Large intestine (tissue), 3 donors: ENCODE data around the gene ADGRL2. TPM values are rescaled to one million over a fixed set of nuclear protein-coding genes. Genes with fewer than 3 reads are reported as not detected.
"Not testable (repeated sequence)": the region's sequence is repeated elsewhere in the genome, so short reads cannot be mapped to it uniquely, and the experiment has no call there.

Experiments
- DNase-seq, 2 donors: peaks; one replicate each; pipeline versions ENCODE4 v3.0.0 to v3.0.0-alpha.2; 2013
- H3K27ac ChIP-seq: one replicate; pipeline ENCODE4 v1.5.1; 2013; ENCODE audit warnings: low read length
- H3K27me3 ChIP-seq: 2 replicates; pipeline ENCODE4 v1.6.1; 2013; ENCODE audit warnings: low read length; ENCODE audit not compliant: control insufficient read depth, insufficient read depth
- H3K36me3 ChIP-seq: 2 replicates; pipeline ENCODE4 v1.6.1; 2013; ENCODE audit warnings: low read length; ENCODE audit not compliant: control insufficient read depth, insufficient read depth
- H3K4me1 ChIP-seq: one replicate; pipeline ENCODE4 v1.6.1; 2013; ENCODE audit warnings: low read length; ENCODE audit not compliant: control insufficient read depth, insufficient read depth
- H3K4me3 ChIP-seq: one replicate; pipeline ENCODE4 v1.5.1; 2013; ENCODE audit warnings: low read length
- H3K9me3 ChIP-seq: one replicate; pipeline ENCODE4 v1.6.1; 2013; ENCODE audit warnings: mild to moderate bottlenecking, low read depth, low read length, moderate library complexity; ENCODE audit not compliant: control insufficient read depth
- WGBS: methylation state at CpG from one replicate; pipeline ENCODE4 v1.1.5; 2013; ENCODE audit warnings: low lambda C conversion rate; ENCODE audit not compliant: insufficient coverage; 5-methylcytosine and 5-hydroxymethylcytosine counted together
- polyA plus RNA-seq: library from polyadenylated mRNA; unstranded; fragments of 120-200 nt; gene quantifications from one replicate; pipeline ENCODE4 v1.2.1, GENCODE V29; 2013

The ADGRL2 gene
- polyA plus RNA-seq, 1 donor: 60.9 TPM

GRCh38 chr1:81844477-81844876 lies 43.7 kb downstream of the ADGRL2 start:
- no peak overlapping the region for H3K4me3 ChIP-seq
- peaks cover 2% of the 10 kb centered on the region for H3K36me3 ChIP-seq
- no CpG with 5 or more reads among the region's 2 CpGs for WGBS
- no peaks in the 10 kb centered on the region for H3K9me3 ChIP-seq
- DNase-seq: no peak
- no peaks in the 10 kb centered on the region for H3K27me3 ChIP-seq
- H3K4me1 ChIP-seq: no peaks in the 10 kb centered on the region
- no peak overlapping the region for H3K27ac ChIP-seq

DNA sequence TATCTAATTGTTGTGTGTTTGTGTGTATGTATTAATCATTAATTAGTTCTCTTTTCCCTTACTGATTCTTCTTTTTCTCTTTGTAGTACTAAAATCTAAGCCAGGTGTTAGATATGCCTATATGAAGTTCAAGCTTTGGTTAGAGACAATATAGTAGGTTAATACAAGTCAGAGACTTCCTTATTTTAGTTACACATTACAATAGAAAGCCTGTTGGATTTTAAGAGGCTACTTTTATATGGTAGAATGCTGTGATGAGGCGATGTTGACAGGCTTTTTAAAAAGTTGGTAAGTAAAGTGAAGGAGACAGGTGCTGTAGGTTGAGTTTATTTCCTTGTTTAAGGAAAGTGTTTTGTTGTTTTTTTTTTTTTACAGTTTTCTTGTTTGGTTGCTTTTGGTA lies 45.9 kb downstream of the ADGRL2 start:
- H3K27me3 ChIP-seq: no peaks in the 10 kb centered on the region
- H3K9me3 ChIP-seq: no peaks in the 10 kb centered on the region
- H3K4me3 ChIP-seq: no peak overlapping the region
- no CpG with 5 or more reads among the region's 1 CpG for WGBS
- H3K27ac ChIP-seq: no peak overlapping the region
- no peak for DNase-seq
- no peaks in the 10 kb centered on the region for H3K36me3 ChIP-seq
- H3K4me1 ChIP-seq: no peaks in the 10 kb centered on the region

GRCh38 chr1:81847063-81847462 lies 46.3 kb downstream of the ADGRL2 start:
- H3K9me3 ChIP-seq: no peaks in the 10 kb centered on the region
- no peak for DNase-seq
- no peak overlapping the region for H3K27ac ChIP-seq
- no peaks in the 10 kb centered on the region for H3K36me3 ChIP-seq
- WGBS: 100% methylated on average over 2 of the region's 2 CpGs
- H3K4me3 ChIP-seq: no peak overlapping the region
- no peaks in the 10 kb centered on the region for H3K27me3 ChIP-seq
- H3K4me1 ChIP-seq: no peaks in the 10 kb centered on the region

DNA sequence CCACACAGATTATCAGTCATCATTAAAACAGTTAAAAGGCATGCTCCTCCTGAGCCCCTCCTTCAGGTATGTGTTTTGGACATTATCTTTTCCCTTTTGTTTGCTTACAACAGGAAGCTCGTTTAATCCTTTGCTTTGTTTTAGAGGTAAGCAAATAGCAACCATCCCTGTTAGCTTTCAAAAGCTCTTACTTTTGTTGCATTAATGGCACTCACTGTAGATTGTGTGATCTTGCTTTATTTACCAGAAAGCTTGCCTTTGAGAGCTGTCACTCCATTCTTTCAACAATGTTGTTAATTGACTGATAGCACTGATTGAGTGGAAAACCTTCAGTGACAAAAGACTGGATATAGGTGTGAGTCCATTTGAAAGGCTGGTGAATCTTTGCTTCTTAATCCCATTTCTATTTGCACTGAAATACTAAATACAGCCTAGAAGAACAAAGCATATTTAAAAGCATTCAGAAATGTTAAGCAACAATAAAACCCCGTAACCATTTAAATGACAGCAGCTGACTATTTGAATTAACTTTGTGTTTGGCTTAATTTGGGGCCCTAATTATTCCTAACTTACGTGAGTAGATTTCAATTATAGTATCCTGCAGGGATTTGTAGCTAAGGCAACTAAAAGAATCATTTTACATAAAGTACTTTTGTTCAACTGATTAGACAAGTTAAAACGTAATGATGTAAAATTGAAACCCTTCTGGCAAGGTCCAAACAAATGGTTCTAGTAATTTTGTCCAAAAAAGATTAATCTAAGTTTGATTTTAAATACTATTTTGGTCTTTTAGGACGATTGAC lies 48.3 kb downstream of the ADGRL2 start:
- no peak overlapping the region for H3K4me3 ChIP-seq
- no peak for DNase-seq
- H3K36me3 ChIP-seq: no peaks in the 10 kb centered on the region
- no peaks in the 10 kb centered on the region for H3K9me3 ChIP-seq
- H3K4me1 ChIP-seq: no peaks in the 10 kb centered on the region
- WGBS: 81% methylated on average over 5 of the region's 5 CpGs
- H3K27me3 ChIP-seq: no peaks in the 10 kb centered on the region
- no peak overlapping the region for H3K27ac ChIP-seq

GRCh38 chr1:81850031-81850430 lies 49.3 kb downstream of the ADGRL2 start:
- WGBS: 93% methylated on average over 1 of the region's 3 CpGs
- Histone ChIP-seq H3K27me3 (no peaks in the 10 kb centered on the region), H3K4me3 (no peak overlapping the region), H3K4me1 (no peaks in the 10 kb centered on the region), H3K36me3 (no peaks in the 10 kb centered on the region), H3K9me3 (no peaks in the 10 kb centered on the region), H3K27ac (no peak overlapping the region)
- no peak for DNase-seq

GRCh38 chr1:81850495-81850894 lies 49.8 kb downstream of the ADGRL2 start:
- no peak overlapping the region for H3K4me3 ChIP-seq
- no peaks in the 10 kb centered on the region for H3K4me1 ChIP-seq
- H3K36me3 ChIP-seq: no peaks in the 10 kb centered on the region
- no peak for DNase-seq
- no peak overlapping the region for H3K27ac ChIP-seq
- no peaks in the 10 kb centered on the region for H3K9me3 ChIP-seq
- H3K27me3 ChIP-seq: no peaks in the 10 kb centered on the region

- H3K36me3 ChIP-seq: no peaks in the 10 kb centered on the region
- no peak overlapping the region for H3K27ac ChIP-seq
- no peaks in the 10 kb centered on the region for H3K27me3 ChIP-seq
- no peaks in the 10 kb centered on the region for H3K4me1 ChIP-seq
- 92% methylated on average over 2 of the region's 2 CpGs for WGBS
- H3K4me3 ChIP-seq: no peak overlapping the region
- H3K9me3 ChIP-seq: no peaks in the 10 kb centered on the region
- DNase-seq: no peak
These were observed 50.5 kb downstream of the ADGRL2 start for GRCh38 chr1:81851217-81851616.

DNA sequence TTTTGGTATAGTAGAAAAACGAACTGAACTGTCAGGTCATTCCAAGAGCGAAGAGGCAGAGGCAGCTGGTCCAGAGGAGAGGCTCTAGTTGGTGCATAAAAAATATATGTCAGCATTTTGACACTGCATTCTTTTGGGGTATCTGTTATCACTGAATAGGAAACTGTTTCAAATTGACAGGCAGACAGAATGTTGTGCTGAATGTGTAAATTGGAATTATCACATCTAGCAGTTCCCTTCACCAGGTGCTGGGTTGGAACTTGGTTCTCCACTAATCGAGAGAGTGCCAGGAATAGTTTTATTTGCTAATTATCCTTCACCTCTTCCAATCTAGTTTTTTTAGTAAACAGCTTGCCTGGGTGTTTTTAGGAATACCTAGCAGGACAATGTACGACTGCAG lies 52.2 kb downstream of the ADGRL2 start:
- 100% methylated on average over 1 of the region's 4 CpGs for WGBS
- Histone ChIP-seq H3K4me1 (no peaks in the 10 kb centered on the region), H3K4me3 (no peak overlapping the region), H3K9me3 (no peaks in the 10 kb centered on the region), H3K27ac (no peak overlapping the region), H3K36me3 (no peaks in the 10 kb centered on the region), H3K27me3 (no peaks in the 10 kb centered on the region)
- DNase-seq: no peak

GRCh38 chr1:81867235-81867634 lies 66.5 kb downstream of the ADGRL2 start:
- no peak for DNase-seq
- Histone ChIP-seq H3K9me3 (no peaks in the 10 kb centered on the region), H3K4me3 (no peak overlapping the region), H3K36me3 (no peaks in the 10 kb centered on the region), H3K4me1 (no peaks in the 10 kb centered on the region), H3K27ac (no peak overlapping the region), H3K27me3 (no peaks in the 10 kb centered on the region)
- WGBS: no CpG with 5 or more reads among the region's 1 CpG

- DNase-seq: no peak
- Histone ChIP-seq H3K27me3 (no peaks in the 10 kb centered on the region), H3K4me3 (no peak overlapping the region), H3K4me1 (no peaks in the 10 kb centered on the region), H3K27ac (no peak overlapping the region), H3K9me3 (no peaks in the 10 kb centered on the region), H3K36me3 (no peaks in the 10 kb centered on the region)
- no CpG with 5 or more reads among the region's 2 CpGs for WGBS
These were observed 68.6 kb downstream of the ADGRL2 start for GRCh38 chr1:81869307-81869706.

DNA sequence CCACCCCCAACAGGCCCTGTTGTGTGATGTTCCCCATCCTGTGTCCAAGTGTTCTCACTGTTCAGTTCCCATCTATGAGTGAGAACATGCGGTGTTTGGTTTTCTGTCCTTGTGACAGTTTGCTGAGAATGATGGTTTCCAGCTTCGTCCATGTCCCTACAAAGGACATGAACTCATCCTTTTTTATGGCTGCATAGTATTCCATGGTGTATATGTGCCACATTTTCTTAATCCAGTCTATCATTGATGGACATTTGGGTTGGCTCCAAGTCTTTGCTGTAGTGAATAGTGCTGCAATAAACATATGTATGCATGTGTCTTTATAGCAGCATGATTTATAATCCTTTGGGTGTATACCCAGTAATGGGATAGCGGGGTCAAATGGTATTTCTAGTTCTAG lies 70.4 kb downstream of the ADGRL2 start:
- no CpG with 5 or more reads among the region's 3 CpGs for WGBS
- H3K4me3 ChIP-seq, H3K4me1 ChIP-seq, H3K27me3 ChIP-seq, H3K27ac ChIP-seq, H3K36me3 ChIP-seq, DNase-seq, H3K9me3 ChIP-seq: not testable (repeated sequence)
